NCI-H345 treated with DMSO at 0.1 percent for 48 hours (cell line): ENCODE data around the gene ISM2.

ENCODE experiments used
- DNase-seq: peaks from one replicate; lab custom pipeline; 2025; ENCODE audit not compliant: unreplicated experiment; lab: John Stamatoyannopoulos, UW

Gene ISM2

DNA sequence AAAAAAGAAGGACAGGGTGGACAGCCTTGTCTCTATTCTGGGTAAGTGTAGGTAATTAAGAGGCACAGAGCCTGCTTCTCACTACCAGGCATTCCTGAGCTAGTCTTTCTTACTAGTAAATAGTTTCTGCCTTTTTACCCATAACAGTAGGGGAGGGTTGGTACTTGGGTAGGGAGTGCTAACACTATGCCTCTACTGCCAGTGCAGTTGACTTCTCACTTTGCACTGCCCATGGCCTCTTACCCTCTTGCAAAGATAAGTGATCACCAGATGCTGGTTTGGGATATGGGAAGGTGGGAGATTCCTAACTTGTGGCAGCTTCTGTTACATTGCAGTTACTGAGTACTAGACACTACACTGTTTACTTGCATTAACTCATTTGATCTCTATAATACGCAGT lies 29.1 kb downstream of the ISM2 start:
- DNase-seq: no peak

DNA sequence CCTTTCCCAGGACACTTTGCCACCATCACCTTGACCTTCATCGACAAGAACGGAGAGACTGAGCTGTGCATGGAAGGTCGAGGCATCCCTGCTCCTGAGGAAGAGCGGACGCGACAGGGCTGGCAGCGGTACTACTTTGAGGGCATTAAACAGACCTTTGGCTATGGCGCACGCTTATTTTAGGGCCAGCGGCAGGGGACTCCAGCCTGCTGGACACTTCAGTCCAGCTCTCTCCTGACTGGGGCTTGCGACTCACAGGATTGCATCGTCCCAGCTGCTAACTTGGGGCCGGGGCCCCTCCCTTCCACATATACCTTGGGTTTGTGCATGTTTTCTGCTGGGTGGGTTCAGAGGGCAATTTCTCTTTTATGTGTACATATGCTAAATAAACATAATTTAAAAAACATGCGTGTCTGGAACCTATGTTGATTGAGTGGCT lies 29.5 kb downstream of the ISM2 start:
- DNase-seq: no peak

DNA sequence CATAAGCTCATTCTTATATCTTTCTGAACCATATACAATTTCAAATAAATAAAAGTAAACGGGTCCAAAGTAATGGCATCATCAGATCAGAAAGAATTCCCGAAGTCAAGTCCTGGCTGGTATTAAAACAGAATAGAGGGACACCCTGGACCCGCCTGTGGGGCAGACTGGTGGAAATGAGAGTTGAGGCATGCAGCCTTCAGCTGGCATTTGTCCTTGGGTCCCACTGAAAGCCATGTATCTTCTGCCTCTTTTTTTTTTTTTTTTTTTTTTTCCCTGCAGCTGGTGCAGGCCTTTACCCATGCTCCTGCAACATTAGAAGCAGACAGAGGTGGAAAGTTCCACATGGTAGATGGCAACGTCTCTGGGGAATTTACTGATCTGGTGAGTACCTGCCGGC lies 30.8 kb downstream of the ISM2 start:
- DNase-seq: no peak

DNA sequence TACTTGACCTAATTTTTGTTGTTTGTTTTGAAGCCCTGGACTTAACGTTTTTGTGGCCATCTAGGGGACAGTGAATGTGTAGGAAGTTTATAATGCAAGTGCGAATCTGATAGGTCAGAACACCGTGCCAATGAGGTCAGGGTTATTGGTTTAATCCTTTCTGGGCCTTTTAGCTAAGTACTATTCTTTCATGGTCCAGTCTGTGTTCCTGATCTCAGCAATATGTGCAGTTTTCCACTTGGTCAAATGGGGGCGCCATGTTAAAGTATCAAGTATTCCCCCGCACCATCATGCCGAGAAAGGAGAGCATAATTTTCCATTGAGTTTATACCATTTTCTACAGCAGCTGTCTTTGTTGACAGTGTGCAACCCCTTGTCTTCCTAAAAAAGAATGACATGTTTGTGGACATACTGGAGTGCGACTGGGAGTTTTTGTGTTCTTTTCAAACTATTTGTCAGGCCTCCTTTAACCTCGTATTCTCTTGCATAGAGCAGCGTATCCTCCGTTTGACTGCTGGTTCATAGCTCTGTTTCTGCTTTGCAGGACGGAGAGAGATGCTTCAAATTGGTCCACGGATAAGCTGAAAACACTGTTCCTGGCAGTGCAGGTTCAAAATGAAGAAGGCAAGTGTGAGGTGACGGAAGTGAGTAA lies 39.4 kb downstream of the ISM2 start:
- DNase-seq: peak; percentile 16

DNA sequence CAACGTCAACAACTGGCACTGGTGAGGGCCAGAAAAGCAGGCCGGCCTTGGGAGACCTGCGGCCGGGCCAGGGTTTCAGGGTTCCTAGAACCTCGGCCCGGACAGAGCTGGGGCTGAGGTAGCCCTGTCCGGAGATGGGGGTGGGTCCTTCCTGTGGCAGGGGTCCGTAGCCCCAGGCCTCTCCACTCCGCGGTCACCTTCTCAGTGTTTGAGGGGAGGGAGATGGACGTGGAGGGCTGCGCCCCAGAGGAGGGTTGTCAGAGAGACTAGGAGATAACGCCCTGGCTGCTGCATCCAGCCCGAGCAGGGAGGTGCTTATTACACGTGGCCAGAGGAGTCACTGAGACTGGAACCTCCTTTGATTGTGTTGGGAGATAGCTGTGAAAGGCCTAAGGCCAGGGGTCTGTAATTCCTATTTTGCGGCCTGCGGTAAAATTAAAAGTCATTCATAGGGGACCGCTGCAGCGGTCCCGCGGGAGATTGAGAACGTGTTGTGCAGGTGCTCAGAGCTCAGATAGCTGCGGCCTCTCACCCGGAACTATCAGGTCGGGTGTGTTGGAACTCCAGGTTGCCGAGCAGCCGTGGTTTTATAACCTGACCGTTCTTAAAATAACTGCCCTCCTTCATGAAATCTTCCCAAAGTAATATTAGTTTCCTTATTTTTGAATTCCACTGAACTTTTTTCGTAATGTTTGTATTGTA lies 40.2 kb downstream of the ISM2 start:
- no peak for DNase-seq

DNA sequence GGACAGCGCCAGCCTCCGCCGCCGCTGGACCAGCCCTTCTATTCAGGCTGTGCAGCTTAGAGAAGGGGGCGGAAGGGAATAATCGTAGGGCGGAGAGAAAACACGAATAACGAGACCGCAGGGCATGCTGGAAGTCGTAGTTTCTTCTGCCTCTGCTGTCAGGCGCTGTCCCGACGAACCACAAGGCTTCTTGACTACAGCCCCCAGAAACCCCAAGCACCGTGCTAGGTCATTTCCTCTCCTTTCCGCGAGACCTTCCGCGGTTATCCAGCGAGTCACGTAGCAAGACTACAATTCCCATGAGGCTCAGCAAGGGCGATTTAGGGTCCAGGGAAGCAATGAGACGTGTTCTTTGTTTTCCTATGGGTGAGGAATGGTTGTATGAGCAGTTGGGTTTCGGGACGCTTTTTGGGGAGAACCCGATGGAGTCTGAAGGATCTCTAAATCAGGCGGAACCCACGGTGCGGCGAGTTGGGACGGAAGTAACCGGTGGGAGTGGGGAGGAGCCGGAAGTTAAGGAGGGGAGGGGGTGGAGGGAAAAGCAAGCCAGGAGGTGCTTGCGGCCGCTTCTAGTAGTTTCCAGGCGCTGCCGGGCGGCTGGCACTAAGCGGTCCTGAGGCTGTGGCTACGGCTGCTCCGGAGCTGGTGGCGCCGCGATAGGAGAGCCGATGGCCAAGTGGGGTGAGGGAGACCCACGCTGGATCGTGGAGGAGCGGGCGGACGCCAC lies 40.9 kb downstream of the ISM2 start, which contains the start of the genes AHSA1 and VIPAS39:
Gene AHSA1, plus strand, starts transcription at position 572 of the 727 bp plus-strand sequence. Its CDS starts 97 bp downstream, at position 669.
Gene VIPAS39, minus strand, starts transcription at position 80 of the 727 bp plus-strand sequence. CDS start 3,499 bp downstream, outside the sequence.
- DNase-seq: peak; percentile 99

DNA sequence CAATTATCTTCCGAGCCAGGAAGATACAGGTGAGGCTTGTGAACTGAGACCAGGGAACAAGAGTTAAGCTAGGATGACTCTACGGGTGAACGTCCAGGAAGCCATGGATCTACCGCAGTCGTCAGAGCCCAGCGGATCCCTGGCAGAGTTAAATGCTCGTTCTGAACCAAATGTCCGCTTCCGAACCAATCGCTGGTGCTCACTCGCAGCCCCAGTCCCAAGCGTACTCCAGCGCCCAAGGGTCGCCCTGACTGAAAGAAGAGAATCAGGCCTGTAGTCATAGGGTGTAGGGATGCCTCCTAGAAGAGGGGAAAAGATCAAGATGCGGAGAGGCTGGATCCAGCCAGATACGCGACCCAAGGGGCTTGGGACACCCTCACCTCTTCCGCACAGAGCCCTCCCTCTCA lies 41.5 kb downstream of the ISM2 start:
- no peak for DNase-seq

DNA sequence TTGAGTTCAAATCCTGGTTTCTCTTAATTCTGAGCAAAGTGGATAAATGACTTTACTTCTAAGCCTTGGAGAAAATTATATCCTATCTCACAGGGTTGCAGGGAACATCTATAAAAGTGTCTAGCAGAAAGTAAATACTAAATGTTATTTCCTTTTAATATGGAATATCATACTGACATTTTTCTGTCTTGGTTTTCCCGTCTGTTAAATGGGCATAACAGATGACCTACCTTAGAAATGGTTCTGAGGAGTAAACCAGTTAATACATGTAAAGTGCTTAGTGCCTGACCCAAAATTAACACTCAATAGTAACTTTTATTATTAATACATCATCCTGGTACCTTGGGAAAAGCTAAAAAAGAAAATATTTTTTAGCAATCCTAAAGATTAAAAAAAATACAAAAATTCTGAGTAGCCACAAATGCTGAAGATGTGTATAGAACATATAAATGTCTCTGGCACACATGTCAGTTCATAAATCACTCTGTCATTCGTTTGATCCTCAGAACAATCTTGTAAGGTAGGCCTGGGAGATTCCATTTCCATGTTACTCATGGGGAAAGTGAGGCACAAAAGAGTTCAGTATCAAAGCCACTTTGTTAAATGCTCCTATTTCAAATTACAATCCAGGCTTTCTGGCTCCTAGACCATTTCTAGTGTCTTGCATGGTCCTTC lies 42.5 kb downstream of the ISM2 start:
- no peak for DNase-seq

DNA sequence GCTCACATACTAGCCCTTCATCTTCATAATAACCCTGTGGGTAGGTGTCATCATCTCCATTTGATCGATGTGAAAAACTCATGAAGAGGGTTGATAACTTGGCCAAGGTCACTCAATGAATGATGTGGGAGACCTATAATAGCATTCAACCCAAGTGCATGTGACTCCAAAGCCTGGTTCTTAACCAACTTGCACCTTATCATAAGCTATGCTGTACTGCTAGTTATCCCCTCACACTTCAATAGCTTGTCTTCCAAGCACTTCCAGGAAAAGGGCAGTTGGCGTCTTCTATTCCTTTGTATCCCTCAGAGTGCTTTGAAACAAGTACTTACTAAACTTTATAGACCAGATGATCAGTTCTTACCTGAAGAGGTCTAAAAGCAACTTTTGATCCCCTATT lies 56.4 kb downstream of the ISM2 start:
- DNase-seq: no peak

DNA sequence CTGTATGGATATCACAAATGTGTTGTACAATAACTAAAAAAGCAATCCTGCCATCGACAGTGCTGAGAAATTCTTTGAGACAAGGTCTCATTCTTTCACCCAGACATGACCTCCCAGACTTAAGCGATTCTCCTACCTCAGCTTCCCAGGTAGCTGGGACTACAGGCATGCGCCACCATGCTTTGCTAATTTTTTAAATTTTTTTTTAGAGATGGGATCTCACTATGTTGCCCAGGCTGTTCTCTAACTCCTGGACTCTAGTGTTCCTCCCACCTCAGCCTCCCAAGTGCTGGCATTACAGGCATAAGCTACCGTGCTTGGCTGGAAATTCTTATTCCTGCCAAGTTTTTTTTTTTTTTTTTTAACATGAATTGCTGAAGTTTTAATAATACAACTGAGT lies 58.8 kb downstream of the ISM2 start:
- DNase-seq: no peak

DNA sequence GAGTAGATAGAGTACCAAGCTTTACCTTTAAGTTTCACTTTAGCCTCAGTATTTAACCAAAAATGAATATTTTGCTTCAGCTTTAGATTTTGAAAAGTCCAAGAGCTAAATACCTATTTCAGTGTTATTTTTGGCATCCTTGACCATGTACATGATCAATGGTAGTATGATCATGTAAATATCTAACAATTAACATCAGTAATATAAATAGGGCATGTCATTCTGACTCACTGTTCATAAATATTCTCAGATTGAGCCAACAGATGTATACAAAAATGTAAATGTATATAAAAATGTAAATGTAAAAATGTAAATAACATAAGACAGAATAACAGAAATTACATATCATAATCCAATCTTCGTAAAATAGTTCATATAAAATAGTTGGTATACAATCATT lies 60.0 kb downstream of the ISM2 start:
- DNase-seq: no peak

DNA sequence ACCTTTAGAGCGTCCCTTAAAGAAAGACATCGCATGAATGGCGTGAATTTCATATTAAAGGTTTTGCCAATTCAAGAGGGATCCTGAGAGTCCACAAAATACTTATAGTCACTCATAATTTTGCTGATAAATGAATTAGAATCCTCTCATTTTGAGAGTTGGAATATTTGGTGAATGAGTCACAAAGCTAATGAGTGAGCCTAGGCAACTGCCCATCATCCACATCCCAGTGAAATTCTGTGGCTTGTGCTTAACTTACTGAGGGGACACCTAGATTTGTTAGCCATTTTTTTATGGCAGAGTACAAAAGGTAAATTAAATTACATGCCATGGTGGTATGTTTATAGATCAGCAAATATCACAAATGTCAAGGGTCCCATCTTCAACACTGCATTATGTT lies 62.6 kb downstream of the ISM2 start:
- no peak for DNase-seq

DNA sequence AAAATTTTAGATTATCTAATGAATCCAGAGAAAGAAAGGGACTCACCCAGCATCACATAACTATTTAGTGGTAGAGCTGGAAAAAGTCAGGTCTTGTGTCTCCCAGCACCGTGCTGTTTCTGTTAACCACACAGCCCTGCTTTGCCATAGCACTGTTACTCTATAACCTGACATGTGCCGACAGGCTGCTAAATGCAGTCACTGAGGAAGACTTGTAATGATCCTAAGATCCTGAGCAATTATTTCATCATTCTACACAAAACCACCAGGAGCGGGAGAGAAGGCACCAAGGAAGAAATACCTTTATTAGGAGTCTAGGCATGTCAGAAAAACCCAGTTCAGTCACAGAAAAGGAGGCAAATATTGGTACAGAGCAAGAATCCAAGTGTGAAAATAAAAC lies 72.2 kb downstream of the ISM2 start:
- DNase-seq: no peak

DNA sequence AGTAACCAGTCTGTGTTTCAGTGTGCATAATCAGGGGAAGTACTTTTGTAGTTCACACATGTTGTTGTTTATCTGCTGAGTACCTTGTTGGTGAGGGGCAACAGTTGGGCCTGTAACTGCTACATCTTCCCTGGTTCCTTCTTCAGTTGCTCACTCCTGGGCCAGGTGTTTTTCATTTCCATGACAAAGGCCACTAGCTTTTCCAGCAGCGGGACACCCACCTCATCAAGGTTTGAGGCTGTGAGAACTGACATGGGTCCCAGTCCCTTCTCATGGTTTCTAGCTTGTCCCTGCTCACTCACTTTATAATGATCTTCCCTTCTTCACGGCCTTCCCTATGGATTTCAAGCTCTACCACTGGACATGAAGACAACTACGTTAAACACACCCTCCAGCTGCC lies 73.8 kb downstream of the ISM2 start:
- DNase-seq: no peak
